CD4-positive, alpha-beta T cell treated with Interleukin-17A for 1 hour (primary cell): ENCODE data around the gene PRR7.
A peak's percentile ranks its signal among the peaks of the same experiment; 100 is the strongest.

ENCODE experiments used
- DNase-seq: peaks from one replicate; pipeline ENCODE4 v3.0.0-alpha.2; 2020

PRR7 gene

GRCh38 chr5:177437623-177438022 is 9.0 kb upstream of the PRR7 start:
- DNase-seq = no peak

- no peak for DNase-seq
Measured at GRCh38 chr5:177438468-177438867, 8.1 kb upstream of the PRR7 start.

GRCh38 chr5:177439518-177440053 is 7.0 kb upstream of the PRR7 start:
- DNase-seq = no peak

GRCh38 chr5:177440211-177440989 is 6.2 kb upstream of the PRR7 start:
- peak; percentile 80 for DNase-seq

- no peak for DNase-seq
Measured at GRCh38 chr5:177440990-177441780, 5.4 kb upstream of the PRR7 start.

GRCh38 chr5:177442066-177442826 is 4.4 kb upstream of the PRR7 start:
- DNase-seq = no peak

- no peak for DNase-seq
Measured at GRCh38 chr5:177443144-177443983, 3.2 kb upstream of the PRR7 start.

GRCh38 chr5:177444106-177445051 is 2.2 kb upstream of the PRR7 start:
- DNase-seq = peak; percentile 67

- peak; percentile 59 for DNase-seq
Measured at GRCh38 chr5:177445052-177445916, 1.3 kb upstream of the PRR7 start.

- peak; percentile 35 for DNase-seq
Measured at GRCh38 chr5:177445917-177446199, 756 bp upstream of the PRR7 start.

GRCh38 chr5:177447066-177447610 is 524 bp downstream of the PRR7 start:
- peak; percentile 88 for DNase-seq

GRCh38 chr5:177447611-177448243 is 1.1 kb downstream of the PRR7 start:
- DNase-seq = peak; percentile 32

- DNase-seq = no peak
Measured at GRCh38 chr5:177448244-177448950, 1.8 kb downstream of the PRR7 start.

GRCh38 chr5:177449140-177450061 is 2.8 kb downstream of the PRR7 start:
- no peak for DNase-seq

- DNase-seq = no peak
Measured at GRCh38 chr5:177450667-177451424, 4.2 kb downstream of the PRR7 start.
